GM12878 (cell line): ENCODE data around the gene SCCPDH.

Source experiments
- ZZZ3 ChIP-seq: IDR thresholded peaks from 2 replicates; pipeline ENCODE4 v1.6.1; 2011; ENCODE audit warnings: low read depth; ENCODE audit not compliant: control insufficient read depth, insufficient read length
- TF ChIP-seq, protein P1 (sequence below): IDR thresholded peaks from 2 replicates; pipeline ENCODE4 v1.6.1; 2012; ENCODE audit warnings: mild to moderate bottlenecking, low read depth, low read length
- TF ChIP-seq, protein P2 (sequence below), 3 experiments: IDR thresholded peaks in 2 of 3; conservative IDR thresholded peaks in 1 of 3; 2 replicates each; pipeline ENCODE4 v1.5.1; 2011; ENCODE audit warnings: low read depth in 3 of 3, low read length in 3 of 3, mild to moderate bottlenecking in 3 of 3, control low read depth in 2 of 3, moderate library complexity in 2 of 3, inconsistent platforms in 1 of 3, mixed read lengths in 1 of 3; ENCODE audit not compliant: control insufficient read depth in 2 of 3, insufficient read depth in 1 of 3; ENCODE audit errors: extremely low read depth in 1 of 3
- TF ChIP-seq, protein P3 (sequence below): IDR thresholded peaks from 2 replicates; pipeline ENCODE4 v1.6.1; 2011; ENCODE audit warnings: low read depth, mild to moderate bottlenecking, low read length, moderate library complexity, borderline replicate concordance; ENCODE audit errors: extremely low read depth

DNA sequence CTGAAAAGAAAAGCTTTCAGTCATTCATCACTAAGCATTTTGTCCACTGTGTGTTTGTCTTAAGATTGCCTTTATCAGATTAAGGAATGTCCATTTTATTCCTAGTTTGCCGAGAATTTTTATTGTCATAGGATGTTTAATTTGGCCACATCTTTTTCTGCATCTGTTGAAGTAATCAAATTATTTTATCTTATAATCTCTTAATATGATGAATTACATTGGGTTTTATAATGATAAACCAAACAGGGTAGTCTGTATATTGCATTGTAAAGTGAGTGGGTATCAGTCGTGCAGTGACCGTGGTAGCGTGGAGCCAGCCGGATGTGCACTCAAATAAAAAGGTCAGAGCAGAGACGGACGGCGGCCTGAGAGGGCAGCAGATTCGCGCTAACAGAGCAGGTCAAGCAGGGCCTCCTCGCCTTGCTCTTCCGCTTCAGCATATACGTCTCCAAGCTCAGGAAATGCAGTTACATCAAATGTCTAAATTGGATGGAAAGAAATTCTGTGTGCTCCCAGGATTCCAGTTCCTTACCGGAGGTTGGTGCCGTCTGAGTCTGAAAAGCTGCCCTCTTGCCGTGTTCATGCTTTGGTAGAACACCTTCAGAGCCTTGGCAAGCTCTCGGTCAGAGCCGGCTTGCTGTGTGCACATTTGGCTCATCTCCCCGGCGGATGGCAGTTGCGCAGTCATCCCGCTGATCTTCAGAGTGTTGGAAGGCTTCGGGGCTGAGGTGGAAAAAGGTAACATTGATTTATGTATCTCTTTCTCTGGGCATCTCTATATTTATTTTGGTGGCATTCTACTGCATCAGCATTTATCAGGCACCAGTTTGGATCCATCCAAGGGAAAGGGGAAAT is 51.5 kb downstream of the SCCPDH start:
- TF ChIP-seq, protein P1, sequence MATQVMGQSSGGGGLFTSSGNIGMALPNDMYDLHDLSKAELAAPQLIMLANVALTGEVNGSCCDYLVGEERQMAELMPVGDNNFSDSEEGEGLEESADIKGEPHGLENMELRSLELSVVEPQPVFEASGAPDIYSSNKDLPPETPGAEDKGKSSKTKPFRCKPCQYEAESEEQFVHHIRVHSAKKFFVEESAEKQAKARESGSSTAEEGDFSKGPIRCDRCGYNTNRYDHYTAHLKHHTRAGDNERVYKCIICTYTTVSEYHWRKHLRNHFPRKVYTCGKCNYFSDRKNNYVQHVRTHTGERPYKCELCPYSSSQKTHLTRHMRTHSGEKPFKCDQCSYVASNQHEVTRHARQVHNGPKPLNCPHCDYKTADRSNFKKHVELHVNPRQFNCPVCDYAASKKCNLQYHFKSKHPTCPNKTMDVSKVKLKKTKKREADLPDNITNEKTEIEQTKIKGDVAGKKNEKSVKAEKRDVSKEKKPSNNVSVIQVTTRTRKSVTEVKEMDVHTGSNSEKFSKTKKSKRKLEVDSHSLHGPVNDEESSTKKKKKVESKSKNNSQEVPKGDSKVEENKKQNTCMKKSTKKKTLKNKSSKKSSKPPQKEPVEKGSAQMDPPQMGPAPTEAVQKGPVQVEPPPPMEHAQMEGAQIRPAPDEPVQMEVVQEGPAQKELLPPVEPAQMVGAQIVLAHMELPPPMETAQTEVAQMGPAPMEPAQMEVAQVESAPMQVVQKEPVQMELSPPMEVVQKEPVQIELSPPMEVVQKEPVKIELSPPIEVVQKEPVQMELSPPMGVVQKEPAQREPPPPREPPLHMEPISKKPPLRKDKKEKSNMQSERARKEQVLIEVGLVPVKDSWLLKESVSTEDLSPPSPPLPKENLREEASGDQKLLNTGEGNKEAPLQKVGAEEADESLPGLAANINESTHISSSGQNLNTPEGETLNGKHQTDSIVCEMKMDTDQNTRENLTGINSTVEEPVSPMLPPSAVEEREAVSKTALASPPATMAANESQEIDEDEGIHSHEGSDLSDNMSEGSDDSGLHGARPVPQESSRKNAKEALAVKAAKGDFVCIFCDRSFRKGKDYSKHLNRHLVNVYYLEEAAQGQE, result no peak
- no peak for TF ChIP-seq ZZZ3
- TF ChIP-seq, protein P2, sequence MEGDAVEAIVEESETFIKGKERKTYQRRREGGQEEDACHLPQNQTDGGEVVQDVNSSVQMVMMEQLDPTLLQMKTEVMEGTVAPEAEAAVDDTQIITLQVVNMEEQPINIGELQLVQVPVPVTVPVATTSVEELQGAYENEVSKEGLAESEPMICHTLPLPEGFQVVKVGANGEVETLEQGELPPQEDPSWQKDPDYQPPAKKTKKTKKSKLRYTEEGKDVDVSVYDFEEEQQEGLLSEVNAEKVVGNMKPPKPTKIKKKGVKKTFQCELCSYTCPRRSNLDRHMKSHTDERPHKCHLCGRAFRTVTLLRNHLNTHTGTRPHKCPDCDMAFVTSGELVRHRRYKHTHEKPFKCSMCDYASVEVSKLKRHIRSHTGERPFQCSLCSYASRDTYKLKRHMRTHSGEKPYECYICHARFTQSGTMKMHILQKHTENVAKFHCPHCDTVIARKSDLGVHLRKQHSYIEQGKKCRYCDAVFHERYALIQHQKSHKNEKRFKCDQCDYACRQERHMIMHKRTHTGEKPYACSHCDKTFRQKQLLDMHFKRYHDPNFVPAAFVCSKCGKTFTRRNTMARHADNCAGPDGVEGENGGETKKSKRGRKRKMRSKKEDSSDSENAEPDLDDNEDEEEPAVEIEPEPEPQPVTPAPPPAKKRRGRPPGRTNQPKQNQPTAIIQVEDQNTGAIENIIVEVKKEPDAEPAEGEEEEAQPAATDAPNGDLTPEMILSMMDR (IDR thresholded peaks at IDR 0.05 in 2 of 3, conservative IDR thresholded peaks at IDR 0.05 in 1 of 3; ENCODE audit: control insufficient read depth in 2 of 3, extremely low read depth in 1 of 3, insufficient read depth in 1 of 3, low read depth in 3 of 3, low read length in 3 of 3), result no peak
- TF ChIP-seq, protein P3, sequence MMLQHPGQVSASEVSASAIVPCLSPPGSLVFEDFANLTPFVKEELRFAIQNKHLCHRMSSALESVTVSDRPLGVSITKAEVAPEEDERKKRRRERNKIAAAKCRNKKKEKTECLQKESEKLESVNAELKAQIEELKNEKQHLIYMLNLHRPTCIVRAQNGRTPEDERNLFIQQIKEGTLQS, result no peak
